ENCODE results near the gene EIF1. TPM values are rescaled to one million over a fixed set of nuclear protein-coding genes. Genes with fewer than 3 reads are reported as not detected.

EIF1 gene
- total RNA-seq: 69.6 and 107 TPM in 2 replicates

GRCh38 chr17:41688641-41689496, at the start of gene EIF1:
Gene EIF1 (plus strand): TSS chr17:41688885. CDS start chr17:41689039, 154 bp downstream.

GRCh38 chr17:41711669-41712400, 23.1 kb downstream of the EIF1 start, which contains the start of gene GAST:
Gene GAST (plus strand): TSS chr17:41712331. CDS start chr17:41715437, 3,106 bp downstream.

DNA sequence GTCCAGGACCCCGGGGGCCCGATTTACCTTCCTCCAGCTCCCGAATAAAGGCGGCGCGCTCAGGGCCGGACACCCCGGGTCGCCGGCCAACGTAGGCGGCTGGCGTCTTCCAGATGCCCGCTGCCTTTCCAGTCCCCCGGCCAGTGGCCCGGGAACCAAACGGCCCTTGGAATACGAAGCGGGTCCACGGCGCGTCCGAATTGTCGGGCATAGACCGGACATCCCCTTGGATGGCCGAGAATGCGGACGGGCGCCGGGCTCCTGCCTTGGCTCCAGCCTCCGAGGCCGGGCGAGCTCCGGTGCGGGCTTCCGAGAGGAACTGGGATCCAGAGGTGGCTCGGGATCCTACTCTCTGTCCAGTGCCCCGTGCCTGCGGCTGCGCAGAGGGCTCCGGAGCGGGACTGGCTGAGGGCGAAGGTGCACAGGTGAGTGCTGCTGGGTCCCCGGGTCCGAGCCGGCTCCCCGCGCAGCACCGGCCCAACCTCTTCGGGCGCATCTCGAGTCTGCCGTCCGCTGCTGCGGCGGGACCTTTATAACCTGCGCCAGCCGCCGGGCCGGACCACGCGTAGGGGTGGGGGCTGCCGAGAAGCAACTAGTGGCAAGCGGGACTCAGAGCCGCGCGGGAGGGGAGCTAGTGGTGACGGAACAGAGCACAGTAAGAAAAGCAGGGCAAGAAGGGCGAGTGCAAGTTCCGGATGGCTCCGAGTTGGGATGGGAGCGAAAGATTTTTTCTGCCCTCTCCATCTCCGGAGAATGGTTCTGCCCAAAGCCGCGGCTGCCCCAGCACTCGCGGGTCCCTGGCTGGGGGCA, 45.7 kb downstream of the EIF1 start, which contains the start of gene HAP1:
Gene HAP1 (minus strand): TSS at position 505 of the 810 bp plus-strand sequence. CDS start 9 bp downstream, at position 496.

Other genes starting within 250 kb of the EIF1 start
- gene KRT38, start 247.9 kb upstream of the EIF1 start, total RNA-seq: not detected in 2 replicates
- gene KRT32, start 221.5 kb upstream of the EIF1 start, total RNA-seq: not detected in 2 replicates
- not detected in 2 replicates for gene KRT35, start 207.7 kb upstream of the EIF1 start, total RNA-seq
- not detected in 2 replicates for gene KRT36, start 199.0 kb upstream of the EIF1 start, total RNA-seq
- gene KRT13, start 183.3 kb upstream of the EIF1 start, total RNA-seq: 0.58 TPM in 1 of 2 replicates, not detected in the other
- 0.56 and 3.5 TPM in 2 replicates for gene KRT15, start 170.0 kb upstream of the EIF1 start, total RNA-seq
- gene KRT19, start 160.6 kb upstream of the EIF1 start, total RNA-seq: 71.3 and 87.2 TPM in 2 replicates
- not detected in 2 replicates for gene KRT9, start 116.8 kb upstream of the EIF1 start, total RNA-seq
- gene KRT14, start 102.0 kb upstream of the EIF1 start, total RNA-seq: 0.38 and 0.56 TPM in 2 replicates
- gene KRT16, start 76.1 kb upstream of the EIF1 start, total RNA-seq: under 0.01 and 0.28 TPM in 2 replicates
- 1.9 and 7.0 TPM in 2 replicates for gene KRT17, start 64.3 kb upstream of the EIF1 start, total RNA-seq
- gene GAST, start 23.4 kb downstream of the EIF1 start, total RNA-seq: not detected in 2 replicates
- under 0.01 TPM in 2 replicates for gene HAP1, start 45.8 kb downstream of the EIF1 start, total RNA-seq
- gene JUP, start 97.8 kb downstream of the EIF1 start, total RNA-seq: 10.5 and 14.1 TPM in 2 replicates
- 103 and 118 TPM in 2 replicates for gene P3H4, start 123.1 kb downstream of the EIF1 start, total RNA-seq
- 229 and 408 TPM in 2 replicates for gene FKBP10, start 124.1 kb downstream of the EIF1 start, total RNA-seq
- gene NT5C3B, start 147.3 kb downstream of the EIF1 start, total RNA-seq: 57.5 and 69.2 TPM in 2 replicates
- gene KLHL10, start 148.9 kb downstream of the EIF1 start, total RNA-seq: under 0.01 and 0.28 TPM in 2 replicates
- 31.3 and 47.0 TPM in 2 replicates for gene KLHL11, start 176.5 kb downstream of the EIF1 start, total RNA-seq
- 184 and 301 TPM in 2 replicates for gene ACLY, start 230.1 kb downstream of the EIF1 start, total RNA-seq
- gene ODAD4, start 241.7 kb downstream of the EIF1 start, total RNA-seq: 0.56 and 0.58 TPM in 2 replicates